GM10847 (cell line): ENCODE data around the gene PAFAH1B1.

Experiments
- POLR2A ChIP-seq: IDR thresholded peaks from 2 replicates; pipeline ENCODE4 v1.6.1; 2011; ENCODE audit not compliant: insufficient read length; ENCODE audit errors: extremely low read depth

Gene PAFAH1B1

GRCh38 chr17:2694381-2695242 is 101.2 kb downstream of the PAFAH1B1 start:
- no peak for TF ChIP-seq POLR2A

DNA sequence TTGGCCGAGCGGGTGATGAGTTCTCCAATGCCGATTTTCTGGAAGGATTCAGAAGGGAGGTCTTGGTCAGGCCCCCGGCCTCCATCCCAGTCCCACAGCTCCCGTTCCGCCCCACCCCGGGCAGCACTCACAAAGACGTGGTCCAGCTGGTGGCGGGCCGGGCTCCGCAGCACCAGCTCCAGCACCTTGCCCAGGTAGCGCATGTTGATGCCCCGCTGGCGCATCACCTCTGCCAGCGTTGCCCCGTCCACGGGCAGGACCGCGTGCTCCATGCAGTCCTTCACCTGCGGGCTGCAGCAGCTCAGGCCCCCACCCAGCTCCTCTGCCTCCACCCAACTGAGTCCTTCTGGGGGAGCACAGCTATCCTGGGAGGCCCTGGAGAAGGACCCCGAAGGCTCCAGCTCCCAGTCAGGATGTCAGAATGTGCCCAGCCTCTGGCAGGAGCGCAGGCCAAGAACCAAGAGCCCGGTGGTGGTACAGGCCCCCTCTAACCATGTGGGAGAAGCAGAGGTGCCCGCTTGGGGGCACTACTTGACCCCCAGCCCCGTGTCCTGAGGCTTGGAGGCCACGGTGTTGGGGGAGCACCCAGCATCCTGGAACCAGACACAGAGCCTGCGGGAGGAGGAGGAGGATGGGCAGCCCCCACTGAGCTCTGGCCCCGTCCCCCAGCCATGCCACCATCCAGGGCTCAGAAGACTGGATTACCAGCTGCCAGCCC is 101.9 kb downstream of the PAFAH1B1 start:
- TF ChIP-seq POLR2A, result no peak

DNA sequence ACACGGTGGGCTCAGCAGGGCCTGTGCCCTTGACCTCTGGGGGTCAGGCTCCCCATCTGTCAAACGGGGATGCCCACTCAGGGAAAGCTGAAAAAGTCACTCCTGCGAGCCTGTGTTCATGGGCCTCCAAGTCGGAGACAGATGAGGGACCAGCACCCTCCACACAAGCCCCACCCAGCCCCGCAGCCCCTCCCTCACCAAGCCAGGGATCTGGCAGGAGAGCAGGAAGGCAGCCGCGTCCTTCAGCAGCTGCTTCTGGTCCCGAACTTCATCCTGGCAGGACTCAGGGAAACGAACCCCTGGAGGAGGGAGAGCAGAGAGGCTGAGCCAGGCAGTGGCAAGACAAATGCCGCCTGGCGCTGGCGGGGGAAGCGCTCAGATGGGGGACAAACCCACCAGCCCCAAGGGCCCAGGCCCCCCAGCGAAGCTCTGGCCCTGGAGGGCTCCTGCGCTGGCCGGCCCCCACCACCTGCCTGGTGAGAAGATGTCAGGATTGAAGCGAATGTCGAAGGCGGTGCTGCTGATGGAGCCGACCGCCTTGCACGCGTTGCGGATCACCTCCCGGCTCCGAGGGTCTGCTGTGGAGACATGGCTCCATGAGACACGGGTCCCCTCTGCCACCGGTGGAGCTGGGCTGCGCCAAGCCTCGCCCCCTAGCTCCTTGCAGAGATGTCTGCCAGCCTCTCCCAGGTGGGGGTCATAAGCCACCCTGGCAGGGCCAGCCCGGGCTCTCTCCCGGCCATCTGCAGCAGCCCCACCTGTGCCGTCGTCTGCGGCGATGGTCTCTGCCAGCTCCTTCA is 102.7 kb downstream of the PAFAH1B1 start:
- no peak for TF ChIP-seq POLR2A

DNA sequence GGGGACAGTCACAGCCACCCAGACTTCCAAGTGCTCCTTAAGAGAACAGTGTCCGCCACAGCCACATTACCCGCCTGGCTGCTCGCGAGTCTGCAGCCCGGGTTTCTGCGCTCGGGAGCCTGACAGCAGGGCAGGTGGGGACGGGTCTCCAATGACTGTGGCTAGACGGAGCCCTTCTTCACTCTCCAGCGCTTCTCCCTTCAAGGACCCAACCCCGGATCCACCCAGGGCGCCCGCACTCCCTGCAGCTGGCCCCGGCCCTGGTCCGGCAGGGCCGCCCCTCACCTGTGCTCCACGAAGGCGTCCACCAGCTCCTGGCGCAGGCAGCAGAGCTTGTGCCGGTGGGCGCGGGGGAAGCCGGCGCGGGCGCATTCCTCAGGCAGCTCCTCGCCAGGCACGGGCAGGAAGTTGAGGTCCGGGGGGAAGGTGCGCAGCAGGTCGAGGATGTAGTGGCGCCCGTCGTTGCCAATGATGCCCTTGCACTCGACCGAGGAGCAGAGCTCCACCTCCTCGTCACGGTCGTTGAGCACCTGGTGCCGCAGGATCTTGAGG is 104.2 kb downstream of the PAFAH1B1 start:
- TF ChIP-seq POLR2A, result no peak

- no peak for TF ChIP-seq POLR2A
Observed at GRCh38 chr17:2700030-2700490, 106.6 kb downstream of the PAFAH1B1 start.

DNA sequence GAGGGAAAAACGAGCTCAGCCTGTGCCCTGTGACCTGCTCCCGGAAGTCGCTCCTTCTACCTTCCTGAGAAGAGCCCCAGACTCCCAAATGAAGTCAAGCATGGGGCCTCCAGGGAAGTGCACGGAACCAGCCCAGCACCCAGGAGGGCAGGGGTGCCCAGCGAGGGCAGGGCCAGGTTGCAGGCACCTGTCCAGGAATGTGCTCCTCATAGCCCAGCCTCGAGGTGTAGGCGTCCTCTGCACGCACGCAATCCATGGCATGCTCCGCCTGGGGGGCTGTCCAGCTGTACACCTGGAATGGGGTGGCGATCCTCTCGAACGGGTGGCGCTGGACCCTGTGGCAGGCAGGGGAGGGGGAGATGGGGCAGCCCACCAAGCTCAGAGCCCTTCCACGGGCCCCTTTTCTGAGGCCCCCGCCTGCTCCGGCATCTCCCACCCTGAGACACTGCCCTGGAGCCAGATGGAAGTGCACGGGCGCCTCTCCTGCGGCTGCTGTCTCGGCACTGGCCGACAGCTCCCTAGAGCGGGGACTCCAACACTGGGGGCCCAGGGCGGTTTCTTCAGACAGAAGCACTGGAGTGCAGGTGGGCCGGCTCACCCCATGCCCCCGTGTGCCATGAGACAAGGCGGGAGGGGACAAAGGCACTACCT is 107.2 kb downstream of the PAFAH1B1 start:
- TF ChIP-seq POLR2A, result no peak

DNA sequence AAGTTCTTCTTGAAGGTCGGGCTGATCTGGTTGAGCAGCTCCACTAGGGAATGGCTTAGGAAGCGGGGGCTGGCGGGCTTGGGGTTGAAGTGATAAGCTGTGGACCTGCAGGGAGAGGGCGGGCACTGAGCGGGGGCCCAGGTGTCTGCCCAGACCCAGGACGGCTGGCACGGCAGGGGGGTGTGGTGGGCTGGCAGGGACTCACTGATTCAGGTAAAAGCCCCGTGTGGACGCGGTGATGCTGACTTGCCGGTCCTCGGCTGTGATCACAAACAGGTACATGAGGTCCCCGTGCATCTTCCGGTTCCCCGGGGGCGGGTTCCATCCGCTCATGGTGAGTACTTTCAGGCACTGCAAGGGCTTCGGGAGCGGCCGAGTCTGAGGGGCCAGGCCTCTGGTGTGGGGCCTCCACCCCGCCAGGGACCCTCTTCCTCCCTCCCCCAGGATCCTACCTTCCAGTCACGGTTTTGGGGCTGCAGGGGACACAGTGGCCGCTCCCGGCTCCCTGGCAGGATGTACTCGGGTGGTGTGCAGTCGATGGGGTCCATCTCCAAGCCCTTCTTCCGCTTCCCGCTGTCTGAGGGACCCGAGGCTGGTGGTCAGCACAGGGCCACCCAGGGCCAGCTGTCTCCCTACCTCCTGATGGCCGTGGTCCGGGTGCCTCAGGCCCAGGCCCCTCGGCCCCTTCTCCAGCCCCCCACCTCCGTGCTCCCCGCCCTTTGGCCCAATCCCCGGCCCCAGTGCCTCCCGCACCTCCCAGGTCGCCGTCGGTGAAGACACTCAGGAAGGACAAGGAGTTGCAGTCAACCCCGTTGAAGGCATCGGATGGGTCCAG is 107.9 kb downstream of the PAFAH1B1 start:
- TF ChIP-seq POLR2A, result no peak

GRCh38 chr17:2701996-2702741 is 108.7 kb downstream of the PAFAH1B1 start:
- no peak for TF ChIP-seq POLR2A

GRCh38 chr17:2703181-2703580 is 109.7 kb downstream of the PAFAH1B1 start:
- TF ChIP-seq POLR2A, result no peak

DNA sequence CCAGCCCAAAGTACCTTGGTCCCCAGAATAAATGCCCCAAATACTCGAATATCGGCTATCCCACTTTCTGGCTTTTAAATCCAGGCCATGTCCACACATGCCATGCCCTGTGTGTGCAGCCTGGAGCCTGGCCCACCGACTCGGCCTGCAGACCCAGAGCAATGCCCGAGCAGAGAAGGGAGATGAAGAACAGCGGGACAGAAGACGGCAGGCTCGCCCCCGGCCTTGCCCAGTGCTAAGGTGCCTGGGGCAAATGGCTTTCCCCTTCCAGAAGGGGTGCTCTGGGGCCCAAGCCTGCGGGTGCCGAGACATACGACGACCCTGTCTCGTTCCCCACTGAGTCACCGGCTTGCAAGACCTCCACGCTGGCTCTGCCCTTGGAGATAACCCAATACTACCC is 110.2 kb downstream of the PAFAH1B1 start:
- no peak for TF ChIP-seq POLR2A

- TF ChIP-seq POLR2A, result no peak
Observed at GRCh38 chr17:2704031-2704889, 110.8 kb downstream of the PAFAH1B1 start.

- TF ChIP-seq POLR2A, result no peak
Observed at GRCh38 chr17:2704890-2705248, 111.4 kb downstream of the PAFAH1B1 start.
